GM18499 (cell line): ENCODE results near the gene TMEM156.
"Not testable (repeated sequence)": the region's sequence is repeated elsewhere in the genome, so short reads cannot be mapped to it uniquely, and the experiment has no call there.

Source experiments
- ATAC-seq: cut with Tn5 transposase; IDR thresholded peaks from one replicate; pipeline ENCODE4 v1.9.1; 2021; ENCODE audit warnings: moderate number of reproducible peaks; ENCODE audit not compliant: insufficient read depth, unreplicated experiment

The TMEM156 gene

GRCh38 chr4:39002058-39002457, 30.2 kb downstream of the TMEM156 start:
- ATAC-seq: not testable (repeated sequence)

GRCh38 chr4:38995660-38996005, 36.6 kb downstream of the TMEM156 start:
- ATAC-seq: no peak

GRCh38 chr4:38994135-38994534, 38.1 kb downstream of the TMEM156 start:
- ATAC-seq: no peak

- no peak for ATAC-seq
These were observed 38.5 kb downstream of the TMEM156 start for GRCh38 chr4:38993683-38994082.

GRCh38 chr4:38990241-38990640, 42.0 kb downstream of the TMEM156 start:
- ATAC-seq: no peak

GRCh38 chr4:38989487-38989886, 42.7 kb downstream of the TMEM156 start:
- no peak for ATAC-seq

GRCh38 chr4:38988353-38988752, 43.9 kb downstream of the TMEM156 start:
- ATAC-seq: not testable (repeated sequence)

GRCh38 chr4:38987491-38987890, 44.7 kb downstream of the TMEM156 start:
- ATAC-seq: no peak

- ATAC-seq: no peak
These were observed 46.7 kb downstream of the TMEM156 start for GRCh38 chr4:38985410-38986100.

GRCh38 chr4:38983787-38984598, 48.2 kb downstream of the TMEM156 start:
- ATAC-seq: no peak

GRCh38 chr4:38983291-38983690, 48.9 kb downstream of the TMEM156 start:
- no peak for ATAC-seq

GRCh38 chr4:38982361-38983095, 49.7 kb downstream of the TMEM156 start:
- no peak for ATAC-seq

- no peak for ATAC-seq
These were observed 51.1 kb downstream of the TMEM156 start for GRCh38 chr4:38980903-38981676.

GRCh38 chr4:38979511-38980230, 52.5 kb downstream of the TMEM156 start:
- ATAC-seq: no peak

- ATAC-seq: no peak
These were observed 53.1 kb downstream of the TMEM156 start for GRCh38 chr4:38979081-38979480.

- no peak for ATAC-seq
These were observed 55.9 kb downstream of the TMEM156 start for GRCh38 chr4:38976308-38976707.

- no peak for ATAC-seq
These were observed 63.5 kb downstream of the TMEM156 start for GRCh38 chr4:38968668-38969067.

GRCh38 chr4:38967260-38968095, 64.7 kb downstream of the TMEM156 start:
- ATAC-seq: no peak

- no peak for ATAC-seq
These were observed 66.3 kb downstream of the TMEM156 start for GRCh38 chr4:38965866-38966265.
